Activated CD4-positive, alpha-beta T cell treated with anti-CD3 and anti-CD28 coated beads, Interleukin-10, Interleukin-2, amounts not matched to agents 100 ng/mL and 50 ng/mL, durations not matched to agents 16 hours and 8 hours (primary cell): ENCODE results near the gene GREB1.
"Not testable (repeated sequence)": the region's sequence is repeated elsewhere in the genome, so short reads cannot be mapped to it uniquely, and the experiment has no call there.

Experiments used
- DNase-seq: peaks from one replicate; pipeline ENCODE4 v3.0.0-alpha.2; 2020

GREB1 gene

DNA sequence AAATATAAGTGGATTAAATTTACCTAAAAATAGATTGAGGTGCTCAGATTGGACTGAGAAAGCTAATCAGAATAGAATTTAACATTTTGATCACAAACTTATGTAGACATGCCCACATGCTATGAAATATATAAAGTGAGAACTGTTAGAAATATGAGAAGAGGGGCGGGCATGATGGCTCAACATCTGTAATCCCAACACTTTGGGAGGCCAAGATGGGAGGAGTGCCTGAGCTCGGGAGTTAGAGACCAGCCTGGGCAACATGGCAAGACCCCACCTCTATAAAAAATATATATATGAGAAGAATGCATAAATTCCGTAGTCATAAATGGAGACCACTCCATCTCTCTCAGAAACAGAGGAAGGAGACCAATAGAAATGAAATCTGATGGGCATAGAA is 110.4 kb downstream of the GREB1 start:
- DNase-seq: no peak

DNA sequence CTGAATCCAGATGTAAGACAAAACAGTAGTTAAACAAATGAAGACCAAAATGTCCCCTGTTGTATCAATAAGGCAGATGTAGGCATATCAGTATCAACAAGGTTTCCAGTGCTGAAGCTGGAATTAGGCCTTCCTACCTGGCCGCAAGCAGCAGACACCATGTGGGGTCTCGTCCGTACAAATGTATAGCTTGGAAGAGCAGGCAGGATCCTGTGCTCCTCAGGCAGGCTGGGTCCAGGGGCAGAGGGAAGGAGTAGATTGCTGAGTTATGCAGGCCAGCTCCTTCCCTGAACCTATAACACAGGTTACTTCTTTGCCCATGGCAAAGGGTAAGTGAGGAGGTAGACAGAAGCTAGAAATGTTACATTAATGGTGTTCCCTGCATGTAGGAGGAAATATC is 112.7 kb downstream of the GREB1 start:
- DNase-seq: no peak

DNA sequence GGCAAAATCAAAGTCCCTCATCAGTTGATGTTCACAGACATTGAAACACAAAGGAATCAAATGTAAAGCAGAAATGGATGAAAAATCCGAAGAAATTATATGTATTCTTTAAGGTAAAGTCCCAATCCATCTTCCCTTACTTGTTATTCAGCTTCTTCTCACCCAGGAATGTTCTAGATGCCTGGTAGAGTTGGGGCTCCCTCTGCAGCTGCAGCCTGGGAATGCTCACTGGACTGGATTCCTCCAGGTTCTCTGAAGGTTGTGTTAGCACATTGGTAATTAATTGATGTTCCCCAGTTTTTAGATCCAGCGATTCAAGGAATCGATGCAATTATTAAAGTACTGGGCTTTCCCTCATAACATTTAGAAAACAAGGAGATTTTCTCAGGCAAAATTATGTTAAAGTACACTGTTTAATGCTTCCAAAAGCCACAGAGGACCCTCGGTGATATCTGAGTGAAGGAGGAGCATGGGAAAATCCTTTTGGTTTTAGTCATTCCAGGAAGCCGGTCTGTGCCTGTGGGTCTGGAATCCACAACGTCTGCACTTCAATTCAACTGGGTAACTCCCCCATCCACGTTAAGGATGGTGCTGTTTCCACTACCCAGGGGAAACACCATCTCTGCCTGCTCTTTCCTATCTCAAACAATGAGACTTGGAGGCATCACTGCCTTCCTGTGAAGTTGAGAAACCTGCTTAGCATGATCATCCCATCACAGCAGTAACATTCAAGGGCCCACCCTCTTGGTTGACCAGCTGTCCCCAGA is 114.2 kb downstream of the GREB1 start:
- no peak for DNase-seq

DNA sequence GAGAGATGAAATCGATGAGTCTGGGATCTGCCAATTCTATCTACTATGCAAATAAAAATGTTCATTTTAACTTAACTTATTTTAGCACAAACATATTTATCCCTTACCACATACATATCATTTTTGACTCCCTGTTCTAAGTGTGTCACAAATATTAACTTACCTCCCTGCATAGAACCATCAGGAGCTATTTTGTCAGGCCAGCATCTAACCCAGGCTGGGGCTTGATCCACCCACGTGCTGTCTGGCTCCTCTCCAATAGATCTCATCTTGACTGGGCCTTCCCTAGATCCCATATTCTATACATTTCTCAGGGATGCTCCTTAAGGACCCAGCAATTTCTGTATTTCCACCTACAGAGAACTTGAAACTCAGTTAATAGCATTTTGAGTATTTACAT is 115.2 kb downstream of the GREB1 start:
- DNase-seq: no peak

DNA sequence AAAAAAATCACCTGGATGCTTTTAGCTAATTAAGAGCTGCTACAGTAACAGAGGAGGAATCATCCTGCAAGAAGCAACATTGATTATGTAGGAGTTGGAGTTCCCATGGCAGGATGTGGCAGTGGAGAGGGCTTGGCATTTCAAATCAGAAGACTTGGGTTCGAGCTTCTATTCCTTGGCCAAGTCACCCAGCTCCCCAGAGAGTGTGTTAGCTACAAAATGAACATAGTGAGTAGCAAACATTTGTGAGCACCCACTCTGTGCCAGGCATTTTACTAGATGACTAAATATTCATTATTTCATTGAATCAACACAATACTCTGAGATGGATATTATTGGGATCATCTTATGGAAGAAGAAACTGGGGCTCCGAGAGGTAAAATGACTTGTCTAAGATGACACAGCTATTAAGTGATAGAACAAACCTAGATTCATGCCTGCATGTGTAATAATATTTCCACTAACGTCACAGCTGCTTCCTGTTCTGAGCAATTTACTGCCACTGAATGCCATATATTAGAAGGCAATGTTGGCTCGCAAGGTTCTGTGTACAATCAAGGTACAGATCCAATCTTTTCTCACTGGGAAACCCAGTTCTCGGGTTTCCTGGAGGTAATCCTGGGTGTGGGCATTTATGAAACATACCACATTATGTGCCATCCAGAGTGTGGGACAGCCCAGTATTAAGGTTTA is 118.2 kb downstream of the GREB1 start:
- no peak for DNase-seq

DNA sequence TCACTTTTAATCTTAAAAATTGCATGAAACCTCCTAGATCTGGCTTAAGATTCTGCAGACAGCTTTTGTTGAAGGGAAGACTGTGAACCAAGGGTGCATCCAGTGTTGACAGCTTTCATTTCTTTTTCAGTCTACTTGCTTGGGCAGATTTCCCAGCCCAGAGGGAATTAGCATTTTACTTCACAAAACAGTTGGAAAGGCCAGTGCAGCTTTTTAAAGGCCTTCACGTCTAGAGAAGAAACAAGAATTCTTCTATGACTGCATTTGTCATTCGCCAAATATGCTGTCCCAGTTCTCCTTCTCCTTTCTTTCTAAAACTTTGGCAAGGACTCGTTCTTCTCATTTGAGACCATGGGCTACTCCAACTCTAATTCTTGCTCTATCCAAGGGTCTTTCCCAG is 118.7 kb downstream of the GREB1 start:
- no peak for DNase-seq

DNA sequence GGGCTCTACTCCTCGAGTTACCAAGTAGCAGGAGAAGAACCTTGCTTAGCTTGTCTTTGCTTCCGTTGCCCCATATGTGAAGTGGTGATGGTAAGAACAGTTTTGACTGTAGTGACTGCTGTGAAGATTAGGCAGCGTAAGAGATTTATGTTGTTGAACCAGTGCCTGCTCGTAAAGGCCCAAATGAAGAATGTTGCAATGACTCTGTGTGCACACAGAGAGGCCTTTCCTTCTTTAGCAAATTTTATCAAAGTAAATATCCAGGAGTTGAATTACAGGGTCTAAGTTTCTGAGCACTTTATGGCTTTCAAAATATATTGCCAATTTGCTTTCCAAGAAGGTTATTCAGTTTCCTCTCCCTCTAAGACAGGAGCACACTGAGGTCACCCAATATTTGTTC is 121.7 kb downstream of the GREB1 start:
- DNase-seq: no peak

DNA sequence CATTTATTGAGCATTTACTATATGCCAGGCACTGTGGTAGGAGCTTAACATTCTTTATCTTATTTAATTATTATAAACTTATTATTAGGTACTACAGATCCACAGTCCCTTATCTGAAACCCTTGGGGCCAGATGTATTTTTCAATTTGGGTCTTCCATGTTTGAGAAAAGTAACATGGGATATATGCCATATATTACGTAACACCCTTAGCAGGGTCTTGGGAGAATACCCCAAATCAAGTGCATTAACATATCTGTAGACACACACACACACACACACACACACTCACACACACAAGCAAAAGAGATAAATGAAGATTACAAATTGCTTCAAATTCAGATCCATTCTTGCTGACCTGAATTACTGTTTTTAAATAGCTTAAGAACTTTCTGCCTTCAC is 122.4 kb downstream of the GREB1 start:
- DNase-seq: no peak

DNA sequence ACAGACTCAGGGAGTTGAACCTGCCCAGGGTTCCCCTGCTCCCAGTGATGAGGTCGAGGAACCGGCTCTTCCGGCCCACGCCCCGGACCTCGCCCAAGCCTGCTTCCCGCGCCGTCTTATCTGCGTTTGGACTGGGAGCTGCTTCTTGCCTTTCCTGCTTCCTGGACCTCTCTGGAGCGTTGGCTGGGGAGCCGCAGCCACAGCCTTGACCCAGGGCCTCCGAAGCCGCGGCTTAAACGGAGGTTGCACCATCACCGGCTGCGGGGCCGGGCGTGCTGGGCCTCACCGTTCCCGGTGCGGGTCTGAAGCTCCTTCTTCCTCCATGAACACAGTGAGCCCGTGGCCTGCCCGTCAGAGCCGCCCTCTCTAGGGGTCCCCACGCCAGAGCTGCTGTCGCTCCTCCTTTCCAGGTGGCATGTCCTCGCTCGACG is 122.8 kb downstream of the GREB1 start:
- no peak for DNase-seq

DNA sequence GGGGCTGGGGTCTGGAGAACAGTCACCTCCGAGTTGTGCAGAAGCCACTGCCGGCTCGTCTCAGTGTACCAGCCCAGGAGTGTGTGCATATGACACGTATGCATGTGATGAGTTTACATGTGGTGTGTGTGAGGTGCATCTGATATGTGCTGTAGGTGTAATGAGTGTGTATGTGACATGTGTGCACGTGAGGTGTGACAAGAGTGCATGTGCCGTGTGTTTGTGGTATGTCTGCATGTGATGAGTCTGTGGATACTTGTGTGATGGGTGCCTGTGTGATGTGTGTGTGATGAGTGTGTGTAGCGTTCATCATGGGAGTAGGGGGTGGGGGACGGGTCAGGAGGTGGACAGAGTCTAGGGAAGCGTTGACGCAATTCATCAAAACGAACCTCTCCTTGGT is 123.3 kb downstream of the GREB1 start:
- no peak for DNase-seq

DNA sequence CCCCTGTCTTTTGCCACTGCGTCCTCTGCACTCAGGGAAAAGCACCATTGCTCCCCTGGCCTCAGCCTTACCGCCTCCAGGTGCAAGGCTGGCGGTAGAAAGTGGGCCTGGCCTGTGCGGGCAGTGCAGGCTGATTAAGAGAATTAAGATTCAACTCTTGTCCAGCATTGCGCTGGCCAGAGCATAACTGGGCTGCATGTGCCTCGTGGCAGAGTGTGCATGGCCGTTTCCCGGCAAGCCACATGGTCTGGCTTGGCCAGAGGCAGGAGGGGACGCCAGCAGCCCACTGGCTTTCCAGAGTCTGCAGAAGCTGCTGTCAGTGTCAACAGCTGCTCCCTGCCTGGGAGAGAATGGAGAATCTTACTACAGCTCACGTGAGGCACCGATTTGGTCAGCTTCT is 123.8 kb downstream of the GREB1 start:
- no peak for DNase-seq

DNA sequence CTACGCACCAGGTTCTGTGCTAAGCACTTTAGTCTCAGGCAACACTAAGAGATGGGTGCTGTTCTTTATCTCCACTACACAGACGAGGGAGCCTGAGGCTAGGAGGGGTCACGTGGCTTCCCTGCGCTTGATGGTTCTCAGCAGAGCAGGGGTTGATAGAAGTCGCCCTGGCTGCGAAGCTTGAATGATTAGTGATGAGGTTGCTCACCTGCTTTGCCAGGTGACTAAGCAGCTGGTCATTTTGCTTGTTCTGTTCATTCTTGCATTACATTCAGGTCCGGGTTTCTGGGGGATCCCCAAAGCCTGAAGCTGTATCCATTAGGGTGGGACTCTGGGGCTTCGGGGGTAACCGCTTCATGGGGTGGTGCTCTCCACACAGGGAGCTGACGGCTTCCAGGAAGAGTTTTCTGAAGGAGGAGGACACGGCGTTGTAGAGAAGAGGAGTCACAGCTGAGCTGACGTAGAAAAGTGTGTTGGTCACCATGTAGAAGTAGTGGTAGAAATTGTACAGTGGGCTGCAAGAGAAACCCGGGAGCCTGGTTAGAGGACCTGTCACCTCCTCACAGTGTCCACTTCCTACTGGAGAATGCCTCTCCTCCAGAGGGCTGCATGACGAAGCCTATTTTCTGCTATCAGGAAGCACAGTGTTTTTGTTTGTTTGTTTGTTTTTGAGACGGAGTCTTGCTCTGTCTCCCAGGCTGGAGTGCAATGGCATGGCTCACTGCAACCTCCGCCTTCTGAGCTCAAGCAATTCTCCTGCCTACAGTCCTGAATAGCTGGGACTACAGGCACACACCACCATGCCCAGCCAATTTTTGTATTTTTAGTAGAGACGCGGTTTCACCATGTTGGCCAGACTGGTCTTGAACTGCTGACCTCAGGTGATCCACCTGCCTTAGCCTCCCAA is 124.6 kb downstream of the GREB1 start:
- DNase-seq: no peak

DNA sequence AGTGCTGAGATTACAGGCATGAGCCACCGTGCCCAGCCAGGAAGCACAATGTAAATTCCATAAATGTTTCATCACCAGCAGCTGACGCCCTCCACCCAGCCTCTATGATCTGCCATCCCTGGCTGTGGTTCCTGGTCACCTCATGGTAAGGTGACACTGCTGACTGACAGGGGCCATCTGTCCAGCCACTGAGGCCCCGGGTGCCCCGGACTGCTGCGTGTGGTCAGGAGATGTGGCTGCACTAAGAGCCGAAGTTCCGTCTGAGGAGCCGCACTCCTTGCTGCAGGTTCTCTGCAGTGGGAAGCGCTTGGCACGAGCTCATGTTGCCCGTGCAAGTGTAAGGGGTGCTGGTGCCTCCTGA is 125.2 kb downstream of the GREB1 start:
- no peak for DNase-seq

DNA sequence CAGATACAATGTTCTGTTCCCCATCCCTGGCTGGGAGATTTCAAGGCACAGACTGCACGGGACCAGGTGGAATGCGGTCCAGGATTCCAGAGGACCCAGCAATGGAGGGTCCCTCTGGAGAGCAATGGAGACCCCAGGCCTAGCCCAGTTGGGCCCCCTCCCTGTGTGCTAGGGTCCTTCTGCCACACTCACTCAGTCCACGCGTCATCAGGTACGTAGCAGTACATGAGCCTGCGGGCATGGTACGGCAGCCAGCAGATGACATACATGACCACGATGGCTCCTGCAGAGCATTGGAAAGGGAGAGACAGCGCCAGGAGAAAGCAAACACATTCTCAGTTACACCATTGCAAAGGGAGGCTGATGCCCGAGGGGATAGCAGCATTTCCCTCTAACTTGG is 126.0 kb downstream of the GREB1 start:
- DNase-seq: no peak

DNA sequence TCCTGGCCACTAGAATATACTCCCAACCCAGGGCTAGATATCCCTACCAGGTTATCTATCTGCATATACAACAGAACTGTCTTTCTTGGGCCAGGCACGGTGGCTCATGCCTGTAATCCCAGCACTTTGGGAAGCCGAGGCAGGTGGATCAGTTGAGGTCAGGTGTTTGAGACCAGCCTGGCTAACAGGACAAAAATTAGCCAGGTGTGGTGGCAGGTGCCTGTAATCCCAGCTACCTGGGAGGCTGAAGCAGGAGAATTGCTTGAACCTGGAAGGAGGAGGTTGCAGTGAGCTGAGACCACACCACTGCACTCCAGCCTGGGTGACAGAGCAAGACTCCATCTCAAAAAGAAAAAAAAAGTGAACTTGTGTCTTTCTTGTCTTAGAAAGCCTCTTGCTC is 126.6 kb downstream of the GREB1 start:
- not testable (repeated sequence) for DNase-seq

DNA sequence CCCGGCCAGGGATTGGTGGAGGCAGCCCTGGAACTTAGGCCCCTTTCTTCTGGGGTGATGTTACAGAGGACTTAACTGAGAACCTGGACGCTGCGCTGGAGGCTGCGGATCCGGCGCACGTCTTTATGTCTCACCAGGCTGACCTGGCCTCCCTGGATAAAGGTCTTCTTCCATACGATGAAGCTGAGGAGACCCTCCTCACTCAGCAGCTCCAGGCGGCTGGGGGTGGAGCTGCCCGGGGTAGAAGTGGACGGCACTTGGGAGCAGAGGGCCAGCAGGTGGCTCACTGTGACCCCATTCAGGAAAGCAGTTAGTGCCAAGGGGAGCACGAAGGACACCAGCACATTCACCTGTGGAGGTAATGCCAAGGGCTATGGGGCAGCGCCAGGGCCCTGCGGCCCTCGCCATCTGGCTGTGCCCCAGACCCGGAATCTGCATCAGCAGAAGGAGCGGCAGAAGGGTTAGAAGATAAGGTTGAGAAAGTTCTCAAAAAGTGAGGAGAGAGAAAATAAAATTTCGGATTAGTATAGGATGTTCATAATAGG is 128.1 kb downstream of the GREB1 start:
- DNase-seq: no peak

DNA sequence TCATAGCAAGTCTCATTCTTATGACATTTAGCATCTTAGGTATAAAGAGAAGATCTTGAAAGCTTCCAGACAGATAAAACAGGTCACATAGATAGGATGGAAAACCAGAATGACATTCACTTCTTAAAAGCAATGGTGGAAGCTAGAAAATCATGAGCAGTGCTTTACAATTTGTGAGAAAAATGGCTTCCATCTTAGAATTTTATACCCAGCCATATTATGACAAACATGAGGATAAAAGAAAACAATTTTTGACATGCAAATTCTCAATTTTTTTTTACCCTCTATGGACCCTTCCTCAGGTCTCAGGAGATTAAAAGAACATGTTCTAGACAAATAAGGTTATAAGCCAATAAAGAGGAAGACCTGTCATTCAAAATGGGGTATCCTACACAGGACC is 129.0 kb downstream of the GREB1 start:
- no peak for DNase-seq

DNA sequence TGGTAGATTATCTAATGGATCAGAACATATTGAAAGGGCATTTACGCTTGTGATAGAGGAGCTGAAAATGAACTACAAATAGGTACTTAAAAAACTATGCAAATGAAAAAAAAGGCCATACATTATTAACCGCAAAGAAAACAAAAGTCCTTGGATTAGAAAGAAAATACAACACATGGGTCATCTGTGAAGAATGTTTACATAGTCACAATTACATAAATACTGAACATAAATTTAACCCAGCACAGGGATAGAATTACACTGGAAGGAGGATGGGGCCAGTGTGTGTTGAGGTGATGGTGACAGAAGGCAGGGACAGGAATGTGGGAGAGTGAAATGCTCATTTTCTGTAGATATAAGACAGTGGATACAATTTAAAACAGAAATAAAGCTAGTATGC is 129.6 kb downstream of the GREB1 start:
- DNase-seq: no peak

DNA sequence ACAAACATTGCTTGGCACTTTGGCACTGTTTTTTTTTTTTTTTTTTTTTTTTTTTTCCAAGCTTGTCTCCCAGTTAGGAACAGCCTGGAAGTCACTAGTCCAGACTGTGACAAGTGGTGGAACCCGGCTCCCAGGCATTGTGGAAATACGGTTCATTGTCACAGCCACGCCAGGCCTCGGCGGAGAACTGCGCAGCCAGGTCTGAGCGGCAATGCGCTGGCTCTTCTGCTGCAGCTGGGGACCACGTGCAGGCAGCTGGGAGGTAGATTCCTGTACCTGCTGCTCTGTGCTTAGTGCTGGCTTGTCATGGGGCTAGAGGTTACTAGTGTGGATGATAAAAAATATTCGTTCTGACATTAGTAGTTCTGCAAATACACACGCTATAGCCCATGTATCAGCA is 131.2 kb downstream of the GREB1 start:
- no peak for DNase-seq

DNA sequence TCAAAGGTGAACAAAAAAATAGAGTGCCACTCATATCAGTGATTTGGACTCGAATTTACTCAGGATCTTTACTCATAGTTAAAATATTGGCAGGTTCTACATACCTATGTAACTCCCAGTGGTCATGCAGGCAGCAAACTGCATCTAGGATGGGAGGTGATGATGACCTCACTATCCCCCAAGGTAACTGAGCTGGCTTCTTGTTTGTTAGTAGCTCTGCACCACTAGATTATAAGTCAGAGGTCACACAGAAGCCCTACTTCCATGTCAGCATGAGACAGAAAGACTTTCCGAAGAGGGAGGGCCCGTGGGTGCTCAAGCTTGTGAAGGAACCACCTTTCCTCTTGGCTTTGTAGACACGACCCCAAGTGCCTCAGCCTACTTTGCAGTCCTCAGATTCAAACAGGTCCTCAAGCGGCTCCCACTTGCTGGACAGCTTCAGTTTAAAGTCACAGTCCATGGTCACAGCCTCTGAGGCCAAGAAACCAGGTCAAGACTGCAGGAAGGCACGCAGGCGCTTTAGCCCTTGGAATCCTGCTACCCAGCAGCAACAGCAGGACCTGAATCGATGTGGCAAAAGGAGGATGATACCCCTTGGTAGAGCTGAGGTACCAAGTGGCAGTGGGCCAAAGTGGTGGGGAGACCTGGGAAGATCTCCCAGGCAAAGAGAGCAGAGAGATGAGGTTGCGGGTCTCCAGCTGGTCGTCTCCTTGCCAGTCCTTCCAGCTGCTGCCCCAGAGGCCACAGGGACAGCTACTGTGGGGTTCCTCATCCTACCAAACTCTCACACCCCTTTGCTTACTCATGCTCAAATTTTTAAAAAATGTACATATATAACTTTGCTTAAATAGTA is 131.9 kb downstream of the GREB1 start:
- no peak for DNase-seq

DNA sequence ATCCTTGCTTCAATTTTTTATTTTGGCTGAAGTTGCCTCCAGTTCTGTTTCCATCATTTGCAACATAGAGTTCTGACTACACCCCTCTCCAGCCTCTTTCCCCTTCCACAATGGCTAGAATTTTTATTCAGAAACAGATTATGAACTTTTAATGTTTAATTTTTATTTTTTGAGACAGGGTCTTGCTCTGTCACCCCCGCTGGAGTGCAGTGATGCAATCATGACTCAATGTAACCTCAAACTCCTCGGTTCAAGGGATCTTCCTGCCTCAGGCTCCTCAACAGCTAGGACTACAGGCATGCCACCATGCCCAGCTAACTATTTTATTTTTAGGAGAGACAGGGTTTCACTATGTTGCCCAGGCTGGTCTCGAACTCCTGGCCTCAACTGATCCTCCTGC is 133.3 kb downstream of the GREB1 start:
- no peak for DNase-seq

DNA sequence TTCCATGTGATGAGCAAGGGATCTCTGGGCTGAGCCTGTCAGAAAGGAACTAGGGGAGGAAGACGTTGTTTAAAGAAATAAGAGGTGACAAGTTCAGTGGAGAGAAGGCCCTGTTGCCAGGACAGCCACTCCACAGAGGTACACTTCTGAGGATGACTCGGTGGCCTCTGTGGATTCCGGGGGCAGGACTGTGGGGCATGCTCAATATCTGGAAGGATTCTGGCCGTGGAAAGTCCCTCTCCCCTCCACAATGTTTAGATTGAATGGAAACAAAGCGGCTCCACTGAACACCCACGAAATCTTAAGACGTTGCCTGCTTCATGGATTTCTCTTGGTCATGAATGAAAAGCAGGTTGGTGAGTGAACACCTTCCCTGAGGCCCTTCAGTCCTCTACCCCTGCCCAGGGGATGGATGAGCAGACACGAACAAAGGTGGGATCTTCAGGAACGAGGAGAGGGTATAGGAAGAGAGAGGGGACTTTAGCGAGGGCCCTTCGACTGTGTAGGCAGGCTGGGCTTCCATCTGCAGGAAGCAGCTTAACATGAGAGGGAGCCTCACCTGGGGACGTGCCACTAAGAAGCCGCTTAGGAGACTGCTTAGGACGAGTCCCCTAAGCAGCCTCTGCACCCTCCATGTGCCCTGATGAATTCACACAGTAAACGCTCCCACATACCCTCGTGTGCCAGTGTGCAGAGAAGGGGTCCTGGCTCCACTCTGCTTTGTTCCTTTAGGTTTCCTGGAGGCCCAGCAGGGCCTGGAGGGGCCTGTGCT is 134.2 kb downstream of the GREB1 start:
- no peak for DNase-seq
